ENCODE data around the gene P4HB. TPM values are rescaled to one million over a fixed set of nuclear protein-coding genes. Genes with fewer than 3 reads are reported as not detected.

The P4HB gene
- total RNA-seq, 6 experiments from 2014 or later, result 856 to 5,039 (median 1,455) TPM

DNA sequence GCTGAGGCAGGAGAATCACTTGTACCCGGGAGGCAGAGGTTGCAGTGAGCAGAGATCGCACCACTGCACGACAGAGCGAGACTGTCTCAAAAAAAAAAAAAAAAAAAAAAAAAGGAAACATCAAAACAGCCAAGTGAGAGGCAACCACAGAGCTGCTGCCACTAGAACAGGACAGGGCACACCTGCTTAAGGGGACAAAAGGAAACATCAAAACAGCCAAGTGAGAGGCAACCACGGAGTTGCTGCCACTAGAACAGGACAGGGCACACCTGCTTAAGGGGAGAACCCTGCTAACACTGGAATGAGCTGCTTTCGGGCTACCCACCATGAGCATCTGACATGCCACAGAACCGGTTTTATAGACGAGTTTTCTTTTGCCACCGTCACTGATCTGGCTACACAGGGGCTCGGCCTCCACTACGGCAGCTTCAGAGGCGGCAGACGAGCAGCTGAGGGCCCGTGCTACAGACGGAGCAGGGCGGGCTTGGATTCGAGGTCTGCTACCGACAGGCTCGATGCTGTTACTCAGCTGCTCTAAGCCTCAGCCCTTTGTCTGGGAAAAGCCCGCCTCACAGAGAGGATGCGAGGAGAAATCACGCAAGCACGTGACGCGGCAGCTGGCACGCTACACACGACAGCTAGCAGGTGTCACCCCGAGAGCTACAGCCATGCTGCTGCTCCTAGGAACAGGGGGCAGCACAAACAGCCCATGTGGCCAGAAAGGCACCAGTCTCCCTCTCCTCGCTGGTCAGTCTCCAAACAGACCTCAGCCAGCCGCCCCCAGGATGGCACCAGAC is 2.0 kb downstream of the P4HB start:
- no peaks in the 10 kb centered on the region for H3K27me3 ChIP-seq
- H3K27ac ChIP-seq, result no peak overlapping the region
- no peak for TF ChIP-seq POLR2A (IDR thresholded peaks at IDR 0.05)
- TF ChIP-seq, protein P1, sequence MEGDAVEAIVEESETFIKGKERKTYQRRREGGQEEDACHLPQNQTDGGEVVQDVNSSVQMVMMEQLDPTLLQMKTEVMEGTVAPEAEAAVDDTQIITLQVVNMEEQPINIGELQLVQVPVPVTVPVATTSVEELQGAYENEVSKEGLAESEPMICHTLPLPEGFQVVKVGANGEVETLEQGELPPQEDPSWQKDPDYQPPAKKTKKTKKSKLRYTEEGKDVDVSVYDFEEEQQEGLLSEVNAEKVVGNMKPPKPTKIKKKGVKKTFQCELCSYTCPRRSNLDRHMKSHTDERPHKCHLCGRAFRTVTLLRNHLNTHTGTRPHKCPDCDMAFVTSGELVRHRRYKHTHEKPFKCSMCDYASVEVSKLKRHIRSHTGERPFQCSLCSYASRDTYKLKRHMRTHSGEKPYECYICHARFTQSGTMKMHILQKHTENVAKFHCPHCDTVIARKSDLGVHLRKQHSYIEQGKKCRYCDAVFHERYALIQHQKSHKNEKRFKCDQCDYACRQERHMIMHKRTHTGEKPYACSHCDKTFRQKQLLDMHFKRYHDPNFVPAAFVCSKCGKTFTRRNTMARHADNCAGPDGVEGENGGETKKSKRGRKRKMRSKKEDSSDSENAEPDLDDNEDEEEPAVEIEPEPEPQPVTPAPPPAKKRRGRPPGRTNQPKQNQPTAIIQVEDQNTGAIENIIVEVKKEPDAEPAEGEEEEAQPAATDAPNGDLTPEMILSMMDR (IDR thresholded peaks at IDR 0.05), result no peak
- DNase-seq, result peak in 2 of 3 donors; percentile 53 to 63
- intact Hi-C loops (cut with DNase I), result no loop called here
- H3K4me1 ChIP-seq, result peaks cover 0 to 49% (median 26%) of the 10 kb centered on the region in 4 donors
- ATAC-seq, result no peak
- H3K9me3 ChIP-seq, result no peaks in the 10 kb centered on the region
- 33% methylated on average over 19 of the region's 30 CpGs for WGBS (ENCODE audit: insufficient coverage, low coverage, low lambda C conversion rate, missing lambda C conversion rate)
- H3K4me3 ChIP-seq, result peak overlapping the region; percentile 98 to 99 (median 98)
- peaks cover 5 to 51% (median 26%) of the 10 kb centered on the region in 4 donors for H3K36me3 ChIP-seq

GRCh38 chr17:81854974-81855774 is 5.2 kb downstream of the P4HB start:
- no peaks in the 10 kb centered on the region for H3K9me3 ChIP-seq
- intact Hi-C loops (cut with DNase I), result no loop called here
- H3K4me1 ChIP-seq, result peaks cover 0 to 33% (median 17%) of the 10 kb centered on the region in 4 donors
- TF ChIP-seq POLR2A (IDR thresholded peaks at IDR 0.05), result peak; percentile 31
- TF ChIP-seq, protein P1 (IDR thresholded peaks at IDR 0.05), result peak in 2 of 4 donors; percentile 40 to 57
- WGBS (ENCODE audit: insufficient coverage, low coverage, low lambda C conversion rate, missing lambda C conversion rate), result 34% methylated on average over 12 of the region's 29 CpGs
- H3K4me3 ChIP-seq, result no peak overlapping the region
- no peaks in the 10 kb centered on the region for H3K27me3 ChIP-seq
- ATAC-seq, result peak; percentile 57 to 89 (median 70)
- DNase-seq, result peak; percentile 44 to 80 (median 75)
- H3K36me3 ChIP-seq, result peaks cover 18 to 81% (median 41%) of the 10 kb centered on the region in 4 donors
- H3K27ac ChIP-seq, result peak overlapping the region in 1 of 3 donors; percentile 53

DNA sequence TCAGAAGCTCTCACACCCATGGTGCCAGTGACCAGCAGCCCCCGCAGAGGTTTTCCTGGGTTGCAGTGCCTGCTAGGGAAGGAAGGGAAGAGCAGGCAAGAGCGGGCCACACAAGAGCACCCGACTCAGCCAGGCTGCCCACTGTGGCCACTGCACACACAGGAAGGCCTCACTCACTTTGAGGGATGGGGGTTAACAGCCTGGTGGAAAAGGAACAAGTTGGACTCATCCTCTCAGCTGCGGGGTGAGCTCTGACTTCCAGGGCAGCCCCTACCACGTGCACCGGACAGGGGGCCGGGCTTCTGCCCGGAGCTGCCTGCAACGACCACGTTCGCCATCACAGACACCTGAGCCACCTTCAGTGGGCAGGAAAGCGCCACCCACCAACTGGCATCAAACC is 8.1 kb downstream of the P4HB start:
- 100% methylated on average over 3 of the region's 12 CpGs for WGBS (ENCODE audit: insufficient coverage, low coverage, low lambda C conversion rate, missing lambda C conversion rate)

GRCh38 chr17:81851423-81851822 is 8.9 kb downstream of the P4HB start:
- no peak overlapping the region for H3K27ac ChIP-seq
- H3K4me1 ChIP-seq, result peaks cover 0 to 11% (median 5%) of the 10 kb centered on the region in 4 donors
- no peaks in the 10 kb centered on the region for H3K9me3 ChIP-seq
- TF ChIP-seq, protein P1 (IDR thresholded peaks at IDR 0.05), result no peak
- no peak for TF ChIP-seq POLR2A (IDR thresholded peaks at IDR 0.05)
- H3K27me3 ChIP-seq, result no peaks in the 10 kb centered on the region
- no peak for DNase-seq
- ATAC-seq, result no peak
- intact Hi-C loops (cut with DNase I), result no loop called here
- peaks cover 14 to 88% (median 49%) of the 10 kb centered on the region in 4 donors for H3K36me3 ChIP-seq
- 89% methylated on average over 5 of the region's 16 CpGs for WGBS (ENCODE audit: insufficient coverage, low coverage, low lambda C conversion rate, missing lambda C conversion rate)
- no peak overlapping the region for H3K4me3 ChIP-seq

More for the DNA sequence above, 8.1 kb downstream of the P4HB start:
- no peak for DNase-seq
- H3K27ac ChIP-seq, result no peak overlapping the region
- intact Hi-C loops (cut with DNase I), result no loop called here
- H3K27me3 ChIP-seq, result no peaks in the 10 kb centered on the region
- H3K9me3 ChIP-seq, result no peaks in the 10 kb centered on the region
- H3K36me3 ChIP-seq, result peaks cover 14 to 88% (median 45%) of the 10 kb centered on the region in 4 donors
- no peak overlapping the region for H3K4me3 ChIP-seq
- no peak for TF ChIP-seq POLR2A (IDR thresholded peaks at IDR 0.05)
- TF ChIP-seq, protein P1 (IDR thresholded peaks at IDR 0.05), result no peak
- no peak for ATAC-seq
- peaks cover 0 to 13% (median 7%) of the 10 kb centered on the region in 4 donors for H3K4me1 ChIP-seq
